ENCODE results near the gene CUL4A.
"Not testable (repeated sequence)": the region's sequence is repeated elsewhere in the genome, so short reads cannot be mapped to it uniquely, and the experiment has no call there.

CUL4A gene

GRCh38 chr13:113209336-113209758 lies at the start of gene CUL4A:
CUL4A (plus strand) TSS chr13:113209613; CDS start chr13:113209628, 15 bp downstream.
- H3K36me3 ChIP-seq (ENCODE audit: control insufficient read depth, insufficient read depth, low read length, severe bottlenecking) = peaks cover 20% of the 10 kb centered on the region
- H3K4me1 ChIP-seq (ENCODE audit: control insufficient read depth, insufficient read depth, low read length) = peaks cover 44% of the 10 kb centered on the region
- H3K4me3 ChIP-seq (ENCODE audit: low read length) = peak within 1 kb of the TSS; percentile 83
- no peaks in the 10 kb centered on the region for H3K27me3 ChIP-seq (replicated peaks; ENCODE audit: control insufficient read depth, insufficient read depth, low read length)
- DNase-seq (ENCODE audit: low read depth) = peak; percentile 94
- H3K9ac ChIP-seq (ENCODE audit: low read length) = peak within 1 kb of the TSS; percentile 98
- H3K9me3 ChIP-seq (ENCODE audit: control insufficient read depth, low read length) = no peaks in the 10 kb centered on the region

GRCh38 chr13:113159701-113160100 lies 49.7 kb upstream of the CUL4A start:
- no peak for DNase-seq (ENCODE audit: low read depth)
- H3K36me3 ChIP-seq (ENCODE audit: control insufficient read depth, insufficient read depth, low read length, severe bottlenecking) = no peaks in the 10 kb centered on the region
- peaks cover 5% of the 10 kb centered on the region for H3K4me1 ChIP-seq (ENCODE audit: control insufficient read depth, insufficient read depth, low read length)
- no peaks in the 10 kb centered on the region for H3K9me3 ChIP-seq (ENCODE audit: control insufficient read depth, low read length)
- H3K4me3 ChIP-seq (ENCODE audit: low read length) = no peak overlapping the region
- no peak overlapping the region for H3K9ac ChIP-seq (ENCODE audit: low read length)
- H3K27me3 ChIP-seq (replicated peaks; ENCODE audit: control insufficient read depth, insufficient read depth, low read length) = peaks cover 14% of the 10 kb centered on the region

GRCh38 chr13:113160983-113161382 lies 48.4 kb upstream of the CUL4A start:
- Histone ChIP-seq H3K9me3 (ENCODE audit: control insufficient read depth, low read length) (no peaks in the 10 kb centered on the region), H3K36me3 (ENCODE audit: control insufficient read depth, insufficient read depth, low read length, severe bottlenecking) (no peaks in the 10 kb centered on the region), H3K4me1 (ENCODE audit: control insufficient read depth, insufficient read depth, low read length) (no peaks in the 10 kb centered on the region), H3K9ac (ENCODE audit: low read length) (no peak overlapping the region), H3K27me3 (replicated peaks; ENCODE audit: control insufficient read depth, insufficient read depth, low read length) (peaks cover 14% of the 10 kb centered on the region), H3K4me3 (ENCODE audit: low read length) (no peak overlapping the region)
- DNase-seq (ENCODE audit: low read depth) = no peak

- Histone ChIP-seq H3K36me3 (ENCODE audit: control insufficient read depth, insufficient read depth, low read length, severe bottlenecking) (no peaks in the 10 kb centered on the region), H3K9me3 (ENCODE audit: control insufficient read depth, low read length) (no peaks in the 10 kb centered on the region), H3K4me1 (ENCODE audit: control insufficient read depth, insufficient read depth, low read length) (no peaks in the 10 kb centered on the region), H3K9ac (ENCODE audit: low read length) (no peak overlapping the region), H3K27me3 (replicated peaks; ENCODE audit: control insufficient read depth, insufficient read depth, low read length) (peaks cover 14% of the 10 kb centered on the region), H3K4me3 (ENCODE audit: low read length) (no peak overlapping the region)
- DNase-seq (ENCODE audit: low read depth) = no peak
Observed at GRCh38 chr13:113161433-113161832, 48.0 kb upstream of the CUL4A start.

- not testable (repeated sequence) for H3K9me3 ChIP-seq (ENCODE audit: control insufficient read depth, low read length); DNase-seq (ENCODE audit: low read depth)
Observed at GRCh38 chr13:113161975-113162374, 47.4 kb upstream of the CUL4A start.

GRCh38 chr13:113162783-113163685 lies 46.4 kb upstream of the CUL4A start:
- Histone ChIP-seq H3K9me3 (ENCODE audit: control insufficient read depth, low read length) (peaks cover 4% of the 10 kb centered on the region), H3K4me1 (ENCODE audit: control insufficient read depth, insufficient read depth, low read length) (no peaks in the 10 kb centered on the region), H3K27me3 (replicated peaks; ENCODE audit: control insufficient read depth, insufficient read depth, low read length) (peaks cover 14% of the 10 kb centered on the region), H3K36me3 (ENCODE audit: control insufficient read depth, insufficient read depth, low read length, severe bottlenecking) (no peaks in the 10 kb centered on the region), H3K4me3 (ENCODE audit: low read length) (no peak overlapping the region), H3K9ac (ENCODE audit: low read length) (no peak overlapping the region)
- no peak for DNase-seq (ENCODE audit: low read depth)

More at GRCh38 chr13:113161975-113162374, 47.4 kb upstream of the CUL4A start:
- H3K27me3 ChIP-seq (replicated peaks; ENCODE audit: control insufficient read depth, insufficient read depth, low read length) = peaks cover 14% of the 10 kb centered on the region
- not testable (repeated sequence) for H3K4me1 ChIP-seq (ENCODE audit: control insufficient read depth, insufficient read depth, low read length); H3K9ac ChIP-seq (ENCODE audit: low read length); H3K4me3 ChIP-seq (ENCODE audit: low read length); H3K36me3 ChIP-seq (ENCODE audit: control insufficient read depth, insufficient read depth, low read length, severe bottlenecking)

- H3K4me1 ChIP-seq (ENCODE audit: control insufficient read depth, insufficient read depth, low read length) = no peaks in the 10 kb centered on the region
- peaks cover 4% of the 10 kb centered on the region for H3K36me3 ChIP-seq (ENCODE audit: control insufficient read depth, insufficient read depth, low read length, severe bottlenecking)
- peaks cover 4% of the 10 kb centered on the region for H3K9me3 ChIP-seq (ENCODE audit: control insufficient read depth, low read length)
- DNase-seq (ENCODE audit: low read depth) = no peak
- H3K27me3 ChIP-seq (replicated peaks; ENCODE audit: control insufficient read depth, insufficient read depth, low read length) = peaks cover 14% of the 10 kb centered on the region
- no peak overlapping the region for H3K9ac ChIP-seq (ENCODE audit: low read length)
- H3K4me3 ChIP-seq (ENCODE audit: low read length) = no peak overlapping the region
Observed at GRCh38 chr13:113164492-113164891, 44.9 kb upstream of the CUL4A start.

GRCh38 chr13:113166266-113166665 lies 43.1 kb upstream of the CUL4A start:
- no peak for DNase-seq (ENCODE audit: low read depth)
- Histone ChIP-seq H3K9ac (ENCODE audit: low read length) (no peak overlapping the region), H3K4me3 (ENCODE audit: low read length) (no peak overlapping the region), H3K36me3 (ENCODE audit: control insufficient read depth, insufficient read depth, low read length, severe bottlenecking) (peaks cover 9% of the 10 kb centered on the region), H3K4me1 (ENCODE audit: control insufficient read depth, insufficient read depth, low read length) (no peaks in the 10 kb centered on the region), H3K9me3 (ENCODE audit: control insufficient read depth, low read length) (peaks cover 4% of the 10 kb centered on the region), H3K27me3 (replicated peaks; ENCODE audit: control insufficient read depth, insufficient read depth, low read length) (peaks cover 2% of the 10 kb centered on the region)

- H3K9me3 ChIP-seq (ENCODE audit: control insufficient read depth, low read length) = peaks cover 4% of the 10 kb centered on the region
- no peak overlapping the region for H3K9ac ChIP-seq (ENCODE audit: low read length)
- no peaks in the 10 kb centered on the region for H3K4me1 ChIP-seq (ENCODE audit: control insufficient read depth, insufficient read depth, low read length)
- peaks cover 13% of the 10 kb centered on the region for H3K36me3 ChIP-seq (ENCODE audit: control insufficient read depth, insufficient read depth, low read length, severe bottlenecking)
- no peaks in the 10 kb centered on the region for H3K27me3 ChIP-seq (replicated peaks; ENCODE audit: control insufficient read depth, insufficient read depth, low read length)
- no peak overlapping the region for H3K4me3 ChIP-seq (ENCODE audit: low read length)
- no peak for DNase-seq (ENCODE audit: low read depth)
Observed at GRCh38 chr13:113166681-113167080, 42.7 kb upstream of the CUL4A start.

GRCh38 chr13:113167155-113167554 lies 42.3 kb upstream of the CUL4A start:
- Histone ChIP-seq H3K4me3 (ENCODE audit: low read length) (no peak overlapping the region), H3K36me3 (ENCODE audit: control insufficient read depth, insufficient read depth, low read length, severe bottlenecking) (peaks cover 16% of the 10 kb centered on the region), H3K9me3 (ENCODE audit: control insufficient read depth, low read length) (peaks cover 4% of the 10 kb centered on the region), H3K9ac (ENCODE audit: low read length) (no peak overlapping the region), H3K4me1 (ENCODE audit: control insufficient read depth, insufficient read depth, low read length) (no peaks in the 10 kb centered on the region), H3K27me3 (replicated peaks; ENCODE audit: control insufficient read depth, insufficient read depth, low read length) (no peaks in the 10 kb centered on the region)
- no peak for DNase-seq (ENCODE audit: low read depth)

GRCh38 chr13:113167575-113167974 lies 41.8 kb upstream of the CUL4A start:
- peaks cover 20% of the 10 kb centered on the region for H3K36me3 ChIP-seq (ENCODE audit: control insufficient read depth, insufficient read depth, low read length, severe bottlenecking)
- no peaks in the 10 kb centered on the region for H3K27me3 ChIP-seq (replicated peaks; ENCODE audit: control insufficient read depth, insufficient read depth, low read length)
- H3K9ac ChIP-seq (ENCODE audit: low read length) = no peak overlapping the region
- H3K4me3 ChIP-seq (ENCODE audit: low read length) = no peak overlapping the region
- no peak for DNase-seq (ENCODE audit: low read depth)
- peaks cover 4% of the 10 kb centered on the region for H3K9me3 ChIP-seq (ENCODE audit: control insufficient read depth, low read length)
- H3K4me1 ChIP-seq (ENCODE audit: control insufficient read depth, insufficient read depth, low read length) = no peaks in the 10 kb centered on the region

All from adipocyte (in vitro differentiated cells).